IPS-18c (cell line): ENCODE measurements around the gene CACNA2D3.

ENCODE experiments used
- H3K4me3 ChIP-seq: 2 replicates; pipeline ENCODE4 v1.7.0; 2013; ENCODE audit warnings: low read depth, mild to moderate bottlenecking, low read length, moderate library complexity; ENCODE audit not compliant: insufficient read depth
- H3K9me3 ChIP-seq: one replicate; pipeline ENCODE4 v1.6.1; 2013; ENCODE audit warnings: mild to moderate bottlenecking, low read length, moderate library complexity; ENCODE audit not compliant: control insufficient read depth, insufficient read depth

Gene CACNA2D3

GRCh38 chr3:54527953-54528352 is 405.6 kb downstream of the CACNA2D3 start:
- Histone ChIP-seq H3K4me3 (no peak overlapping the region), H3K9me3 (no peaks in the 10 kb centered on the region)

- H3K9me3 ChIP-seq: no peaks in the 10 kb centered on the region
- H3K4me3 ChIP-seq: no peak overlapping the region
These were observed 406.3 kb downstream of the CACNA2D3 start for GRCh38 chr3:54528668-54529067.

GRCh38 chr3:54530091-54530490 is 407.7 kb downstream of the CACNA2D3 start:
- H3K4me3 ChIP-seq: no peak overlapping the region
- H3K9me3 ChIP-seq: no peaks in the 10 kb centered on the region

GRCh38 chr3:54530944-54531343 is 408.6 kb downstream of the CACNA2D3 start:
- H3K9me3 ChIP-seq: no peaks in the 10 kb centered on the region
- H3K4me3 ChIP-seq: no peak overlapping the region

- no peaks in the 10 kb centered on the region for H3K9me3 ChIP-seq
- no peak overlapping the region for H3K4me3 ChIP-seq
These were observed 409.4 kb downstream of the CACNA2D3 start for GRCh38 chr3:54531741-54532140.

- no peak overlapping the region for H3K4me3 ChIP-seq
- H3K9me3 ChIP-seq: no peaks in the 10 kb centered on the region
These were observed 411.5 kb downstream of the CACNA2D3 start for GRCh38 chr3:54533856-54534255.

- H3K9me3 ChIP-seq: no peaks in the 10 kb centered on the region
- no peak overlapping the region for H3K4me3 ChIP-seq
These were observed 413.3 kb downstream of the CACNA2D3 start for GRCh38 chr3:54535619-54536018.

GRCh38 chr3:54536450-54536849 is 414.1 kb downstream of the CACNA2D3 start:
- Histone ChIP-seq H3K4me3 (no peak overlapping the region), H3K9me3 (no peaks in the 10 kb centered on the region)

- Histone ChIP-seq H3K9me3 (no peaks in the 10 kb centered on the region), H3K4me3 (no peak overlapping the region)
These were observed 415.2 kb downstream of the CACNA2D3 start for GRCh38 chr3:54537506-54537905.

GRCh38 chr3:54538346-54538745 is 416.0 kb downstream of the CACNA2D3 start:
- Histone ChIP-seq H3K9me3 (no peaks in the 10 kb centered on the region), H3K4me3 (no peak overlapping the region)

GRCh38 chr3:54541369-54541768 is 419.0 kb downstream of the CACNA2D3 start:
- no peak overlapping the region for H3K4me3 ChIP-seq

GRCh38 chr3:54543446-54543845 is 421.1 kb downstream of the CACNA2D3 start:
- Histone ChIP-seq H3K9me3 (no peaks in the 10 kb centered on the region), H3K4me3 (no peak overlapping the region)

More at GRCh38 chr3:54541369-54541768, 419.0 kb downstream of the CACNA2D3 start:
- H3K9me3 ChIP-seq: no peaks in the 10 kb centered on the region

GRCh38 chr3:54547051-54547450 is 424.7 kb downstream of the CACNA2D3 start:
- Histone ChIP-seq H3K4me3 (no peak overlapping the region), H3K9me3 (no peaks in the 10 kb centered on the region)

- H3K9me3 ChIP-seq: peaks cover 2% of the 10 kb centered on the region
- no peak overlapping the region for H3K4me3 ChIP-seq
These were observed 425.5 kb downstream of the CACNA2D3 start for GRCh38 chr3:54547846-54548245.

GRCh38 chr3:54549607-54550220 is 427.4 kb downstream of the CACNA2D3 start:
- H3K9me3 ChIP-seq: peaks cover 2% of the 10 kb centered on the region
- H3K4me3 ChIP-seq: no peak overlapping the region

- H3K9me3 ChIP-seq: peaks cover 2% of the 10 kb centered on the region
- H3K4me3 ChIP-seq: no peak overlapping the region
These were observed 428.0 kb downstream of the CACNA2D3 start for GRCh38 chr3:54550221-54550977.

GRCh38 chr3:54556630-54557029 is 434.3 kb downstream of the CACNA2D3 start:
- peaks cover 2% of the 10 kb centered on the region for H3K9me3 ChIP-seq
- no peak overlapping the region for H3K4me3 ChIP-seq

- Histone ChIP-seq H3K9me3 (no peaks in the 10 kb centered on the region), H3K4me3 (no peak overlapping the region)
These were observed 435.4 kb downstream of the CACNA2D3 start for GRCh38 chr3:54557538-54558428.
